Chondrocyte (in vitro differentiated cells): Measurements from ENCODE around the gene HMX2. TPM values are rescaled to one million over a fixed set of nuclear protein-coding genes. Genes with fewer than 3 reads are reported as not detected.

Experiments used
- DNase-seq: peaks from one replicate; pipeline ENCODE4 v3.0.0; 2021; ENCODE audit warnings: mixed read lengths, low spot score
- H3K27ac Mint-ChIP-seq: one replicate; pipeline ENCODE4 v1.8.0; 2021; ENCODE audit warnings: mild to moderate bottlenecking, moderate library complexity, mixed read lengths; ENCODE audit not compliant: unreplicated experiment
- H3K27me3 Mint-ChIP-seq: 2 replicates; pipeline ENCODE4 v1.8.0; 2021; ENCODE audit warnings: low read depth, mixed read lengths
- H3K36me3 Mint-ChIP-seq: 2 replicates; pipeline ENCODE4 v1.8.0; 2021; ENCODE audit warnings: low read depth, mixed read lengths
- H3K4me1 Mint-ChIP-seq: 2 replicates; pipeline ENCODE4 v1.8.0; 2021; ENCODE audit warnings: low read depth, mild to moderate bottlenecking, mixed read lengths
- H3K4me3 Mint-ChIP-seq: one replicate; pipeline ENCODE4 v1.8.0; 2021; ENCODE audit warnings: mild to moderate bottlenecking, moderate library complexity, mixed read lengths; ENCODE audit not compliant: unreplicated experiment
- H3K9me3 Mint-ChIP-seq: 2 replicates; pipeline ENCODE4 v1.8.0; 2021; ENCODE audit warnings: low read depth, mixed read lengths
- total RNA-seq: library from RNA; stranded (reverse); gene quantifications from 3 replicates; pipeline ENCODE4 v1.2.1, GENCODE V29; 2021
- TF ChIP-seq, protein P1 (sequence below): fragments of 200-600 bp; sonication (generic); IDR thresholded peaks from 2 replicates; pipeline ENCODE4 v1.5.0; 2021; ENCODE audit warnings: antibody characterized with exemption, mild to moderate bottlenecking, moderate library complexity

Gene HMX2
- total RNA-seq, 1 donor from 2014 or later: not detected

DNA sequence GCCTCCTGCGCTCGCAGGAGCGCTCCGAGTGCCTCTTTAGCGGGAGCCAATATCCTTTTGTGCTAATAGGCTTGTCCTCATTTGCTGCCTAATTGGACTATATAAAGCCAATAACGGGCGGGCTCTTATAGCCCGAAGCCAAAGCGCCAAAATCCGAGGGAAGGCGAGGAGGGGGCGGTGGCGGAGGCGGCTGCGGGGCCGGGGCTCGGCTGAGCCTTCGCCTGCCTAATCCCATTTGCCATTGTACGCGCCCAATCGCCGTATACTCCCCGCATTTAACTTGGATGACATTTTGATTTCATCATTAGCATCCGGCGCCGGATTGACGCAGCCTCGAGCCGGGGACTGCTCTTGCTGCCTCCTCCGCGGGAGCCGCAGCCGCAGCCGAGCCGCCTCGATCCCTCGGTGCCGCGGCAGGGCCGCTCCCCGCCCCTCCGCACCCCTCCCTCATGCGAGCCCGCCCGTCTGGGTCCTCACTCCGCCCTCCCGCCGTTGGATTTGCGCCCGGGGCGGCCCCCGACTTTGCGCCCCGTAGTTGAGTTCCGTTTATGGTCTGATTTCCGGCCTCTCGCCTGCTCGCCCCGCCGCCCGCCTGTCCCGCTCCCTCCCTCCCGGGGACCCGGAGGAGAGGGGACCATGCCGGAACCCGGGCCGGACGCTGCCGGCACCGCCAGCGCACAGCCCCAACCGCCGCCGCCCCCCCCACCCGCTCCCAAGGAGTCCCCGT lies 12.4 kb upstream of the HMX2 start, which contains the start of gene HMX3:
TSS of gene HMX3 (plus strand) at position 556 of the 727 bp plus-strand sequence. CDS start at position 637, 81 bp downstream.
- H3K4me3 Mint-ChIP-seq: peak within 1 kb of the TSS; percentile 64
- peaks cover 37% of the 10 kb centered on the region for H3K4me1 Mint-ChIP-seq
- H3K27ac Mint-ChIP-seq: no peak within 1 kb of the TSS

DNA sequence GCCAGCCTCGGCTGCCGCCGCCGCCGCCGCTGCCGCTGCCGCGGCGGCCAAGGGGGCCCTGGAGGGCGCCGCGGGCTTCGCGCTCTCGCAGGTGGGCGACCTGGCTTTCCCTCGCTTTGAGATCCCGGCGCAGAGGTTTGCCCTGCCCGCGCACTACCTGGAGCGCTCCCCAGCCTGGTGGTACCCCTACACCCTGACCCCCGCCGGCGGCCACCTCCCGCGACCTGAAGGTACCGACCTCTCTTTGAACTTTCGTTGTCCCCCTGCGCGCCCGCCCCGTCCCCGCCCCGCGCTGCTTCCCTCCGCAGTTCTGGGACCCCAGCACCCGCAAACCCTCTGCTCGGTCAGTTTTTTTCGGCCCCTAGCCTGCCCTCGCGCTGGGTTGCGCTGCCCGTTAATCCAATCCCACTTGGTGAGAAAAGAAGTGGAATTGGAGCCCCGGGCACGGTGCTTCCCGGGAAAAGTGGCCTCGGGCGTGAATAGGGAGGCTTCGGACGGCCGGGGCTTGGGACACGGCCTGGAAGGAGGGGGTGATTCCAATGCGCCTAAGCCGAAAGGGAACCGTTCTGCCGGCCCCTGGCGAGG lies 11.6 kb upstream of the HMX2 start:
- peak; percentile 89 for DNase-seq
- peaks cover 3% of the 10 kb centered on the region for H3K36me3 Mint-ChIP-seq
- no peak overlapping the region for H3K27ac Mint-ChIP-seq
- TF ChIP-seq, protein P1, sequence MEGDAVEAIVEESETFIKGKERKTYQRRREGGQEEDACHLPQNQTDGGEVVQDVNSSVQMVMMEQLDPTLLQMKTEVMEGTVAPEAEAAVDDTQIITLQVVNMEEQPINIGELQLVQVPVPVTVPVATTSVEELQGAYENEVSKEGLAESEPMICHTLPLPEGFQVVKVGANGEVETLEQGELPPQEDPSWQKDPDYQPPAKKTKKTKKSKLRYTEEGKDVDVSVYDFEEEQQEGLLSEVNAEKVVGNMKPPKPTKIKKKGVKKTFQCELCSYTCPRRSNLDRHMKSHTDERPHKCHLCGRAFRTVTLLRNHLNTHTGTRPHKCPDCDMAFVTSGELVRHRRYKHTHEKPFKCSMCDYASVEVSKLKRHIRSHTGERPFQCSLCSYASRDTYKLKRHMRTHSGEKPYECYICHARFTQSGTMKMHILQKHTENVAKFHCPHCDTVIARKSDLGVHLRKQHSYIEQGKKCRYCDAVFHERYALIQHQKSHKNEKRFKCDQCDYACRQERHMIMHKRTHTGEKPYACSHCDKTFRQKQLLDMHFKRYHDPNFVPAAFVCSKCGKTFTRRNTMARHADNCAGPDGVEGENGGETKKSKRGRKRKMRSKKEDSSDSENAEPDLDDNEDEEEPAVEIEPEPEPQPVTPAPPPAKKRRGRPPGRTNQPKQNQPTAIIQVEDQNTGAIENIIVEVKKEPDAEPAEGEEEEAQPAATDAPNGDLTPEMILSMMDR: no peak
- peaks cover 78% of the 10 kb centered on the region for H3K27me3 Mint-ChIP-seq
- no peaks in the 10 kb centered on the region for H3K9me3 Mint-ChIP-seq
- peak overlapping the region; percentile 54 for H3K4me3 Mint-ChIP-seq
- peaks cover 37% of the 10 kb centered on the region for H3K4me1 Mint-ChIP-seq

More for the DNA sequence above, 12.4 kb upstream of the HMX2 start, which contains the start of gene HMX3:
- Mint-ChIP-seq H3K9me3 (no peaks in the 10 kb centered on the region), H3K27me3 (peaks cover 76% of the 10 kb centered on the region), H3K36me3 (peaks cover 3% of the 10 kb centered on the region)
- TF ChIP-seq, protein P1: no peak
- DNase-seq: no peak

DNA sequence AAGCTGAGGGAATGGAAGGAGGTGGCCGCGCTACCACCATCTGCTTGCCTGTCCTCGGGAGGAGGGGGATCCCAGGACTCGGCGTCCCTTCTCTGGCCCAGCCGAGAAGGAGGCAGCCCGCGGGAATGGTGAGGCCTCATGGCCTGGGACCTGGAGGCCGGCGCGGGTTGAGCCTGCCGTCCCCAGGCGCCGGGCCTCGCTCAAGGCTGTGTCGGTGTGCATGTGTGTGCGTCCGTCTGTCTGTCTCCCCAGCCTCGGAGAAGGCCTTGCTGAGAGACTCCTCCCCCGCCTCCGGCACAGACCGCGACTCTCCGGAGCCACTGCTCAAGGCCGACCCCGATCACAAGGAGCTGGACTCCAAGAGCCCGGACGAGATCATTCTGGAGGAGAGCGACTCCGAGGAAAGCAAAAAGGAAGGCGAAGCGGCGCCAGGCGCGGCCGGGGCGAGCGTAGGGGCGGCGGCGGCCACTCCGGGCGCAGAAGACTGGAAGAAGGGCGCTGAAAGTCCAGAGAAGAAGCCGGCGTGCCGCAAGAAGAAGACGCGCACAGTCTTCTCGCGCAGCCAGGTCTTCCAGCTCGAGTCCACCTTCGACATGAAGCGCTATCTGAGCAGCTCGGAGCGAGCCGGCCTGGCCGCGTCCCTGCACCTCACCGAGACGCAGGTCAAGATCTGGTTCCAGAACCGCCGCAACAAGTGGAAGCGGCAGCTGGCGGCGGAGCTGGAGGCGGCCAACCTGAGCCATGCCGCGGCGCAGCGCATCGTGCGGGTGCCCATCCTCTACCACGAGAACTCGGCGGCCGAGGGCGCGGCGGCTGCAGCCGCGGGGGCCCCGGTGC lies 10.9 kb upstream of the HMX2 start:
- no peaks in the 10 kb centered on the region for H3K9me3 Mint-ChIP-seq
- no peak overlapping the region for H3K27ac Mint-ChIP-seq
- H3K27me3 Mint-ChIP-seq: peaks cover 79% of the 10 kb centered on the region
- DNase-seq: no peak
- peaks cover 37% of the 10 kb centered on the region for H3K4me1 Mint-ChIP-seq
- peak overlapping the region; percentile 64 for H3K4me3 Mint-ChIP-seq
- H3K36me3 Mint-ChIP-seq: peaks cover 6% of the 10 kb centered on the region
- TF ChIP-seq, protein P1: no peak

DNA sequence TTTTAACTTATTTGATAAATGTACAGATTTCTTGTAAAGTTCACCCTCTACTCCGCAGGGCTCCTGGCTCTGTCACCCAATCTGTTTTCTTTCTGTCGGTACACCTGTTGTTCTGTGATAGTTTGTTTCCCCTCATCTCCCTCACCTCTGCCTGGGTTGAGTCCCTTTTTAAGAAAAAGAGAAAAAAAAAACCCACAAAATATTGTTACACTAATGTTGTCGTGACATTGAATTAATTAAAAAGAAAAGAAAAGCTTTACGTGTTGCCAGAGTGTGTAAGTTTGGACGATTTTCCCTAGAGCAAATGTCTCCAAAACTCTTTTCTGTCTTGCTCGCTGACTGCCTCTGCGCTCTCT lies 8.8 kb upstream of the HMX2 start:
- no peak overlapping the region for H3K27ac Mint-ChIP-seq
- DNase-seq: no peak
- H3K4me3 Mint-ChIP-seq: no peak overlapping the region
- H3K27me3 Mint-ChIP-seq: peaks cover 78% of the 10 kb centered on the region
- H3K36me3 Mint-ChIP-seq: peaks cover 7% of the 10 kb centered on the region
- TF ChIP-seq, protein P1: no peak
- H3K9me3 Mint-ChIP-seq: no peaks in the 10 kb centered on the region
- peaks cover 23% of the 10 kb centered on the region for H3K4me1 Mint-ChIP-seq
